H1 (cell line): ENCODE data around the gene IRS1.

Experiments used
- EP300 ChIP-seq, 2 experiments: IDR thresholded peaks; 1 replicate in 1 of 2; 2 replicates in 1 of 2; pipeline ENCODE4 v1.6.1; 2011 to 2012; ENCODE audit warnings: low read depth in 2 of 2, low read length in 2 of 2, mild to moderate bottlenecking in 2 of 2, borderline replicate concordance in 1 of 2, inconsistent platforms in 1 of 2, moderate library complexity in 1 of 2
- KDM1A ChIP-seq: fragments of 200-600, 300-600 bp; sonication (generic); IDR thresholded peaks from 2 replicates; pipeline ENCODE4 v1.7.1; 2016; ENCODE audit warnings: mild to moderate bottlenecking, low read length, borderline replicate concordance
- POLR2A ChIP-seq, 2 experiments: IDR thresholded peaks; 1 replicate in 1 of 2; 2 replicates in 1 of 2; pipeline ENCODE4 v1.6.1; 2011; ENCODE audit warnings: low read depth in 2 of 2, low read length in 2 of 2, mild to moderate bottlenecking in 2 of 2; ENCODE audit errors: control extremely low read depth in 1 of 2
- POLR2AphosphoS5 ChIP-seq: IDR thresholded peaks from 2 replicates; pipeline ENCODE4 v1.6.1; 2011; ENCODE audit warnings: low read depth, low read length
- RAD21 ChIP-seq, 2 experiments: IDR thresholded peaks in 1 of 2; conservative IDR thresholded peaks in 1 of 2; 2 replicates each; pipeline ENCODE4 v1.6.1; 2011; ENCODE audit warnings: low read depth in 2 of 2, low read length in 2 of 2, improper control_type of control experiment in 1 of 2, inconsistent platforms in 1 of 2, mild to moderate bottlenecking in 1 of 2, moderate library complexity in 1 of 2
- YY1 ChIP-seq: IDR thresholded peaks from 2 replicates; pipeline ENCODE4 v1.6.1; 2011; ENCODE audit warnings: low read depth, mild to moderate bottlenecking, low read length

DNA sequence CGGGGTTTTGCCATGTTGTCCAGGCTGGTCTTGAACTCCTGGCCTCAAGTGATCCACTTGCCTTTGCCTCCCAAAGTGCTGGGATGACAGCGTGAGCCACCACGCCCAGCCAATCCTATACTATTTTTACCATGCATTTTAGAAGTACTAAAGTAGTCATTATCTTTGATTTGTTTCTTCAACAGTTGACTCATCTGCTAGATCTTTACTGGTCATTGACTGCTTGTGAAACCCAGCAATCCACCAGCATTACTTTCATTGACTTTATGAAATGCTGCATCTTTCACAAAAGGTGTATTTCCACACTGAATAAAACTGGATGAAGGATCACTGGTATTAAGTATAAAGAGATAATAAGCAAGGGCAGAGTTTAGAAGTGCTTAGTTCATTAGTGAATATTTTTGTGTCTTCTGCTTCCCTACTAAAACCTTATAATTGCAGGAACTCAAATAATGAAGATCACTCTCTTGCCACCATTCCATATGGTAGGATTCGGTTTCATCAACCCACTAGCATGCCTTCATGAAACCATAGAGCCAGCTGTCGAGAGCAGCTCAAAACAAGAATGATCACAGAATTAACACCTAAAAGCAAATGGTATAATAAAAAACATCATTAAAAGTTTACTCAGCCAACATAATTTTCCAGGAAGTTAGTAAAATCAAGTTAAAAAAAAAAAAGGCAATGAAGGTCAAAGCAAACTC is 33.1 kb downstream of the IRS1 start:
- TF ChIP-seq RAD21 (IDR thresholded peaks at IDR 0.05 in 1 of 2, conservative IDR thresholded peaks at IDR 0.05 in 1 of 2; ENCODE audit: low read depth in 2 of 2, low read length in 2 of 2) (no peak), POLR2AphosphoS5 (no peak), POLR2A (IDR thresholded peaks at IDR 0.05; ENCODE audit: control extremely low read depth in 1 of 2, low read depth in 2 of 2, low read length in 2 of 2) (no peak), YY1 (no peak), KDM1A (no peak), EP300 (IDR thresholded peaks at IDR 0.05; ENCODE audit: borderline replicate concordance in 1 of 2, low read depth in 2 of 2, low read length in 2 of 2) (no peak)
